Spinal cord (tissue), 10 donors: ENCODE data around the gene CXCL14. TPM values are rescaled to one million over a fixed set of nuclear protein-coding genes. Genes with fewer than 3 reads are reported as not detected.

ENCODE experiments used
- DNase-seq, 6 donors: peaks; one replicate each; pipeline versions ENCODE4 v3.0.0 to v3.0.0-alpha.2; 2013 to 2015; ENCODE audit warnings: low spot score in 6 of 6, low read depth in 4 of 6
- H3K27ac ChIP-seq: one replicate; pipeline ENCODE4 v1.5.1; 2013; ENCODE audit warnings: low read depth, low read length, control low read depth
- H3K27me3 ChIP-seq: one replicate; pipeline ENCODE4 v1.6.1; 2013; ENCODE audit warnings: low read length; ENCODE audit not compliant: control insufficient read depth, insufficient read depth
- H3K36me3 ChIP-seq: one replicate; pipeline ENCODE4 v1.6.1; 2013; ENCODE audit warnings: low read length; ENCODE audit not compliant: control insufficient read depth, insufficient read depth
- H3K4me1 ChIP-seq: one replicate; pipeline ENCODE4 v1.6.1; 2013; ENCODE audit warnings: low read length; ENCODE audit not compliant: control insufficient read depth, insufficient read depth
- H3K4me3 ChIP-seq: one replicate; pipeline ENCODE4 v1.5.1; 2013; ENCODE audit warnings: low read depth, low read length, control low read depth
- H3K9me3 ChIP-seq: one replicate; pipeline ENCODE4 v1.6.1; 2013; ENCODE audit warnings: low read length; ENCODE audit not compliant: control insufficient read depth, insufficient read depth
- WGBS: methylation state at CpG from one replicate; pipeline ENCODE4 v1.1.5; 2013; ENCODE audit warnings: missing lambda C conversion rate; ENCODE audit not compliant: insufficient coverage; 5-methylcytosine and 5-hydroxymethylcytosine counted together
- polyA plus RNA-seq, 2 donors: library from polyadenylated mRNA; unstranded; fragments of 120-200 nt; gene quantifications; one replicate each; pipeline ENCODE4 v1.2.1, GENCODE V29; 2013; ENCODE audit not compliant: insufficient read length in 2 of 2
- total RNA-seq, 2 donors: library from RNA; depleted of rRNA in 1 of 2; stranded (reverse); fragments of 120-200 nt in 1 of 2; fragments of >200 nt in 1 of 2; gene quantifications; one replicate each; pipeline versions ENCODE4 v1.2.3 to v1.2.4, GENCODE V29; 2013 to 2014
- donor health status: healthy.

The CXCL14 gene
- total and polyA plus RNA-seq, 4 donors: 13.0 to 22.2 (median 18.7) TPM

GRCh38 chr5:135599421-135600151, 20.8 kb upstream of the CXCL14 start:
- Histone ChIP-seq H3K4me1 (peaks cover 11% of the 10 kb centered on the region), H3K27ac (no peak overlapping the region), H3K27me3 (no peaks in the 10 kb centered on the region), H3K36me3 (no peaks in the 10 kb centered on the region), H3K4me3 (no peak overlapping the region), H3K9me3 (no peaks in the 10 kb centered on the region)
- WGBS: 100% methylated on average over 4 of the region's 6 CpGs
- DNase-seq: no peak

GRCh38 chr5:135598691-135599395, 20.1 kb upstream of the CXCL14 start:
- H3K4me1 ChIP-seq: peaks cover 11% of the 10 kb centered on the region
- DNase-seq: no peak
- H3K9me3 ChIP-seq: no peaks in the 10 kb centered on the region
- WGBS: 74% methylated on average over 5 of the region's 9 CpGs
- H3K4me3 ChIP-seq: no peak overlapping the region
- no peaks in the 10 kb centered on the region for H3K36me3 ChIP-seq
- H3K27ac ChIP-seq: no peak overlapping the region
- no peaks in the 10 kb centered on the region for H3K27me3 ChIP-seq

DNA sequence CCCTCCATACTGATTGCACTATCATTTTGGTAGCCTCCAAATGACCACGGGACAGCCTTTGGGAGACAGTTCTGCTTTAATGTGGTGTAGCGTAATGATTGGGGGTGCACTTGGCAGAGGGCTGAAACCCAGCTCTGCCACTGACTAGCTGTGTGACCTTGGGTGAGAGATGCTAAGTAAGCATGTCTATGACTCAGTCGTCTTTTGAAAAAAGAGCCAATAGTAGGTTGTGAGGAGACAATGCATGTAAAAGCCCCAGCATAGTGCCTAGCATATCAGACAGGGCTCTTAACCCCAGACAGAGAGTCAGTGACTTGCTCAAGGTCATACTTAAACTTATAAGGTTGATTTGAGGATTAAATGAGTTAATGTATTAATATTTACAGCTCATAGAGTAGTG, 18.0 kb upstream of the CXCL14 start:
- Histone ChIP-seq H3K9me3 (no peaks in the 10 kb centered on the region), H3K4me3 (no peak overlapping the region), H3K27ac (no peak overlapping the region), H3K36me3 (no peaks in the 10 kb centered on the region), H3K4me1 (no peaks in the 10 kb centered on the region), H3K27me3 (no peaks in the 10 kb centered on the region)
- no peak for DNase-seq
- 100% methylated on average over 1 of the region's 3 CpGs for WGBS

DNA sequence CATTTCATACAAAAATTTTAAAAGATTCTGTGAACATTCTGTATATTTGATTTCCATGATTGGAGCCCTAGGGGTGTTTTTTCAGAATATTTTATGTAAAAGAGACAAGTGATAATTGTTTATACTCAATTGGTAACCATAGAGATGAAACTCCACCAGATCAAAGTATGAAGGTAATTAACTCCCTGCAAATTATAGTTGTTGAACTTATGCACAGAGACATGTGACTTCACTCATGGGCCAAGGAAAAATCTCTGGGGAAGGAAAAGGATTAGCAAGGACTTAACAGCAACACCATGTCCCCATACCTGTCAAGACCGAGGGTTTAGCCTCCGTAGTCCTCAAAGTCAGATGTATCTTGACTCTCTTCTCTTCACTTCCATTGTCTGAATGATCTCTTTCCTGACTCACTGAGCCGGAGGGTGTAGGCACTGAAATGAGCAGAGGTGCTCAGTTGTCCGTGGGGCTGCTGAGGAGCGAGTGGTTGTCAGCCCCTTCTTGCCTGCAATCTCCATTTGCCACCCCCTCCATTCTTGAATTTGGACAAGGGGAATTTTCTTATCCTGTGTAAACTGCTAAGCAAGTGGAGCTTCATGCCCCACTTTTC, 17.5 kb upstream of the CXCL14 start:
- Histone ChIP-seq H3K36me3 (no peaks in the 10 kb centered on the region), H3K27ac (no peak overlapping the region), H3K4me1 (no peaks in the 10 kb centered on the region), H3K4me3 (no peak overlapping the region), H3K9me3 (no peaks in the 10 kb centered on the region), H3K27me3 (peaks cover 2% of the 10 kb centered on the region)
- DNase-seq: peak in 1 of 6 donors; percentile 14
- WGBS: no CpG with 5 or more reads among the region's 5 CpGs

DNA sequence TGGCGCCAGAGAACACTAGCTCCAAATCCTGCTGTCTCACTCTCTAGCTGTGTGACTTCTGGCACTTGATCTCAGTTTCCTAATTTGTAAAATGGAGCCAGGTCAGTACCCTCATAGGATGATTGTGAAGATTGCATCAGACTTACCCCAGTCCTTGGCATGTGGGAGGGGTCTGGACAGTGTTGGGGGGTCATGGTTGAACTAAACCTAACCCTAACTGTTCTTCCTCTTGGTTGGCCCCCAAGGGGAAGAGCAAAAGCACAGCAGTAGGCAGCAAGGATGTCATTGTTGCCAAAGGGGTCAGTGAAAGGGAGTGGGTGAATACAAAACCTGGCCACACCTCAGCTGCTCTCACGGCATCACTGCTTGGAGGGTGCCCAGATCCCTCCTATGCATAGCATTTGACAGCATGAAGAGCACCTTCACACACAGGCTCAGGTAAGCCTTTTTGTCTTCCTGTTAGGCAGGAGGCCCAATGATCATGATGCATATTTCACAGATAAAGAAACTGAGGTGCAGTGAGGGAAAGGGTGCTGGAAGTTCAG, 15.7 kb upstream of the CXCL14 start:
- DNase-seq: no peak
- H3K4me3 ChIP-seq: no peak overlapping the region
- H3K9me3 ChIP-seq: no peaks in the 10 kb centered on the region
- no peak overlapping the region for H3K27ac ChIP-seq
- H3K27me3 ChIP-seq: peaks cover 4% of the 10 kb centered on the region
- H3K36me3 ChIP-seq: no peaks in the 10 kb centered on the region
- H3K4me1 ChIP-seq: no peaks in the 10 kb centered on the region
- WGBS: 72% methylated on average over 2 of the region's 2 CpGs

GRCh38 chr5:135593886-135594285, 15.1 kb upstream of the CXCL14 start:
- 60% methylated on average over 1 of the region's 2 CpGs for WGBS
- peaks cover 4% of the 10 kb centered on the region for H3K27me3 ChIP-seq
- H3K4me3 ChIP-seq: no peak overlapping the region
- no peaks in the 10 kb centered on the region for H3K4me1 ChIP-seq
- DNase-seq: no peak
- no peak overlapping the region for H3K27ac ChIP-seq
- H3K9me3 ChIP-seq: no peaks in the 10 kb centered on the region
- H3K36me3 ChIP-seq: no peaks in the 10 kb centered on the region

GRCh38 chr5:135593141-135593540, 14.3 kb upstream of the CXCL14 start:
- WGBS: 94% methylated on average over 3 of the region's 3 CpGs
- DNase-seq: no peak
- peaks cover 4% of the 10 kb centered on the region for H3K27me3 ChIP-seq
- no peaks in the 10 kb centered on the region for H3K4me1 ChIP-seq
- H3K27ac ChIP-seq: no peak overlapping the region
- no peaks in the 10 kb centered on the region for H3K36me3 ChIP-seq
- no peaks in the 10 kb centered on the region for H3K9me3 ChIP-seq
- H3K4me3 ChIP-seq: no peak overlapping the region

GRCh38 chr5:135592312-135593045, 13.7 kb upstream of the CXCL14 start:
- peaks cover 4% of the 10 kb centered on the region for H3K27me3 ChIP-seq
- no peaks in the 10 kb centered on the region for H3K4me1 ChIP-seq
- WGBS: 91% methylated on average over 3 of the region's 6 CpGs
- no peaks in the 10 kb centered on the region for H3K9me3 ChIP-seq
- no peak overlapping the region for H3K4me3 ChIP-seq
- no peak overlapping the region for H3K27ac ChIP-seq
- no peaks in the 10 kb centered on the region for H3K36me3 ChIP-seq
- no peak for DNase-seq

GRCh38 chr5:135591277-135591676, 12.5 kb upstream of the CXCL14 start:
- Histone ChIP-seq H3K36me3 (no peaks in the 10 kb centered on the region), H3K9me3 (no peaks in the 10 kb centered on the region), H3K4me3 (no peak overlapping the region), H3K4me1 (no peaks in the 10 kb centered on the region), H3K27ac (no peak overlapping the region), H3K27me3 (peaks cover 6% of the 10 kb centered on the region)
- no peak for DNase-seq
- 95% methylated on average over 5 of the region's 5 CpGs for WGBS
